HCT116 (cell line): ENCODE measurements around the gene ACADVL. TPM values are rescaled to one million over a fixed set of nuclear protein-coding genes. Genes with fewer than 3 reads are reported as not detected.

Experiments used
- ATAC-seq: fragments of 200-7000 bp; cut with Tn5 transposase; 2 replicates; pipeline ENCODE4 v1.9.1; 2020; ENCODE audit warnings: mild to moderate bottlenecking, moderate library complexity
- BruUV-seq: library from RNA; stranded (reverse); fragments of 400-500 nt; replicated peaks from 2 replicates; lab custom pipeline; 2021; lab: Mats Ljungman, UMichigan
- CTCF ChIA-PET: fragments of 300-600 bp; sonication (Branson Sonifier 250); formaldehyde crosslinking; loops from one replicate; lab custom pipeline; 2021; ENCODE audit warnings: antibody characterized with exemption; lab: Charles Lee
- POLR2A ChIA-PET: fragments of 300-600, 350-600 bp; sonication (Branson Sonifier 250); formaldehyde crosslinking; loops from one replicate; lab custom pipeline; 2021; ENCODE audit warnings: antibody characterized with exemption; lab: Charles Lee
- RAD21 ChIA-PET, 2 experiments: fragments of 300-600 bp; sonication (Branson Sonifier 250); formaldehyde crosslinking; loops; one replicate each; lab custom pipeline; 2023; ENCODE audit warnings: low total read pairs in 2 of 2; ENCODE audit not compliant: uncharacterized antibody in 2 of 2, unreplicated experiment in 2 of 2, low non-redundant PET in 1 of 2; lab: Charles Lee
- DNase-seq: peaks from one replicate; pipeline ENCODE4 v3.0.0-alpha.2; 2010; ENCODE audit warnings: low read depth, low spot score
- H2AFZ ChIP-seq: fragments of 200-600 bp; shearing (Covaris generic), sonication (generic); 2 replicates; pipeline ENCODE4 v1.6.1; 2017; ENCODE audit warnings: low read depth, mixed run types, mixed read lengths, antibody characterized with exemption, low read length; ENCODE audit not compliant: poor library complexity, severe bottlenecking
- H3K27ac ChIP-seq: 2 replicates; pipeline ENCODE4 v1.5.1; 2012; ENCODE audit warnings: low read depth, low read length
- H3K27me3 ChIP-seq: fragments of 200-600 bp; sonication (generic); 2 replicates; pipeline ENCODE4 v1.6.1; 2016; ENCODE audit warnings: mixed run types, low read length, mixed read lengths; ENCODE audit not compliant: insufficient read depth
- H3K36me3 ChIP-seq, 2 experiments: fragments of 200-500 bp in 1 of 2; fragments of 200-600 bp in 1 of 2; sonication (Bioruptor generic) in 1 of 2; sonication (generic) in 1 of 2; 2 replicates each; pipeline versions ENCODE4 v1.5.1 to v1.6.1; 2014 to 2016; ENCODE audit warnings: low read length in 2 of 2, inconsistent platforms in 1 of 2, mixed read lengths in 1 of 2, mixed run types in 1 of 2; ENCODE audit not compliant: insufficient read depth in 2 of 2, control insufficient read depth in 1 of 2
- H3K4me1 ChIP-seq, 2 experiments: fragments of 200-600 bp in 1 of 2; sonication (generic) in 1 of 2; 2 replicates each; pipeline versions ENCODE4 v1.5.1 to v1.6.1; 2012 to 2017; ENCODE audit warnings: low read length in 2 of 2, inconsistent platforms in 1 of 2, mild to moderate bottlenecking in 1 of 2, mixed read lengths in 1 of 2, mixed run types in 1 of 2, moderate library complexity in 1 of 2; ENCODE audit not compliant: insufficient read depth in 2 of 2, control insufficient read depth in 1 of 2
- H3K4me2 ChIP-seq: fragments of 200-600 bp; sonication (generic); 2 replicates; pipeline ENCODE4 v1.6.1; 2017; ENCODE audit warnings: mixed run types, low read length, mixed read lengths
- H3K4me3 ChIP-seq, 2 experiments: fragments of 200-600 bp in 1 of 2; sonication (generic) in 1 of 2; replicated peaks in 1 of 2; 2 replicates each; pipeline ENCODE4 v1.5.1; 2011 to 2016; ENCODE audit warnings: low read length in 2 of 2, control low read depth in 1 of 2, low read depth in 1 of 2, mild to moderate bottlenecking in 1 of 2, mixed read lengths in 1 of 2, mixed run types in 1 of 2
- H3K79me2 ChIP-seq: fragments of 200-600 bp; sonication (generic); 2 replicates; pipeline ENCODE4 v1.6.1; 2017; ENCODE audit warnings: mild to moderate bottlenecking, mixed run types, low read length, moderate library complexity, mixed read lengths; ENCODE audit not compliant: insufficient read depth
- H3K9ac ChIP-seq: fragments of 200-600 bp; sonication (generic); 2 replicates; pipeline ENCODE4 v1.6.1; 2016; ENCODE audit warnings: low read length, mixed read lengths
- H3K9me2 ChIP-seq: fragments of 200-600 bp; sonication (generic), shearing (Covaris generic); 2 replicates; pipeline ENCODE4 v1.6.1; 2017; ENCODE audit warnings: mixed run types, mild to moderate bottlenecking, moderate library complexity; ENCODE audit not compliant: insufficient read depth
- H3K9me3 ChIP-seq, 2 experiments: fragments of 200-500 bp in 1 of 2; fragments of 200-600 bp in 1 of 2; sonication (Bioruptor generic) in 1 of 2; sonication (generic) in 1 of 2; 2 replicates each; pipeline ENCODE4 v1.6.1; 2014 to 2017; ENCODE audit warnings: low read length in 2 of 2, mixed read lengths in 2 of 2, inconsistent platforms in 1 of 2, low read depth in 1 of 2, mild to moderate bottlenecking in 1 of 2, mixed run types in 1 of 2, moderate library complexity in 1 of 2; ENCODE audit not compliant: control insufficient read depth in 1 of 2, insufficient read depth in 1 of 2
- H4K20me1 ChIP-seq: fragments of 200-600 bp; sonication (generic), shearing (Covaris generic); 2 replicates; pipeline ENCODE4 v1.6.1; 2017; ENCODE audit warnings: mixed run types, mild to moderate bottlenecking, moderate library complexity; ENCODE audit not compliant: insufficient read depth
- EGR1 ChIP-seq: IDR thresholded peaks from 2 replicates; pipeline ENCODE4 v1.6.1; 2012; ENCODE audit warnings: low read depth
- EZH2 ChIP-seq: fragments of 200-600 bp; sonication (generic); IDR thresholded peaks from 2 replicates; pipeline ENCODE4 v1.6.1; 2017; ENCODE audit warnings: antibody characterized with exemption, mixed run types
- JUND ChIP-seq: IDR thresholded peaks from 2 replicates; pipeline ENCODE4 v1.6.1; 2012
- RAD21 ChIP-seq: IDR thresholded peaks from 2 replicates; pipeline ENCODE4 v1.6.1; 2012; ENCODE audit warnings: low read depth, mild to moderate bottlenecking
- SIN3A ChIP-seq: IDR thresholded peaks from 2 replicates; pipeline ENCODE4 v1.6.1; 2012; ENCODE audit warnings: low read depth
- SP1 ChIP-seq: IDR thresholded peaks from 2 replicates; pipeline ENCODE4 v1.6.1; 2012; ENCODE audit warnings: low read depth
- SRF ChIP-seq: IDR thresholded peaks from 2 replicates; pipeline ENCODE4 v1.6.1; 2012; ENCODE audit warnings: low read depth
- TCF7L2 ChIP-seq: IDR thresholded peaks from 2 replicates; pipeline ENCODE4 v1.7.0; 2011; ENCODE audit warnings: borderline replicate concordance, inconsistent platforms; ENCODE audit not compliant: insufficient read depth, insufficient read length; ENCODE audit errors: extremely low read depth
- YY1 ChIP-seq: IDR thresholded peaks from 2 replicates; pipeline ENCODE4 v1.6.1; 2011; ENCODE audit warnings: low read length, low read depth, moderate library complexity, mild to moderate bottlenecking; ENCODE audit not compliant: insufficient replicate concordance; ENCODE audit errors: extremely low read depth
- intact Hi-C: fragments of 100-400 bp; cut with micrococcal nuclease; formaldehyde crosslinking; loops from 2 replicates; pipeline ENCODE4 v1.10.0; 2022
- total RNA-seq: library from RNA; stranded (reverse); gene quantifications from one replicate; pipeline ENCODE4 v1.2.1, GENCODE V29; 2021; ENCODE audit not compliant: unreplicated experiment
- TF ChIP-seq, protein P1 (sequence below), 3 experiments: fragments of 200-600 bp in 1 of 3; sonication (generic) in 1 of 3; IDR thresholded peaks in 2 of 3; conservative IDR thresholded peaks in 1 of 3; 2 replicates each; pipeline ENCODE4 v1.5.1; 2012 to 2017; ENCODE audit warnings: low read depth in 2 of 3, low read length in 2 of 3, antibody characterized with exemption in 1 of 3, borderline replicate concordance in 1 of 3, control low read depth in 1 of 3, mild to moderate bottlenecking in 1 of 3, mixed read lengths in 1 of 3, mixed run types in 1 of 3, moderate library complexity in 1 of 3; ENCODE audit not compliant: insufficient read depth in 1 of 3
- TF ChIP-seq, protein P2 (sequence below): IDR thresholded peaks from 2 replicates; pipeline ENCODE4 v1.6.1; 2011; ENCODE audit warnings: mild to moderate bottlenecking, low read length, moderate library complexity; ENCODE audit not compliant: insufficient replicate concordance; ENCODE audit errors: extremely low read depth
- TF ChIP-seq, protein P3 (sequence below): IDR thresholded peaks from 2 replicates; pipeline ENCODE4 v1.6.1; 2012

ACADVL gene
- total RNA-seq, 1 experiment from 2014 or later: 554 TPM

DNA sequence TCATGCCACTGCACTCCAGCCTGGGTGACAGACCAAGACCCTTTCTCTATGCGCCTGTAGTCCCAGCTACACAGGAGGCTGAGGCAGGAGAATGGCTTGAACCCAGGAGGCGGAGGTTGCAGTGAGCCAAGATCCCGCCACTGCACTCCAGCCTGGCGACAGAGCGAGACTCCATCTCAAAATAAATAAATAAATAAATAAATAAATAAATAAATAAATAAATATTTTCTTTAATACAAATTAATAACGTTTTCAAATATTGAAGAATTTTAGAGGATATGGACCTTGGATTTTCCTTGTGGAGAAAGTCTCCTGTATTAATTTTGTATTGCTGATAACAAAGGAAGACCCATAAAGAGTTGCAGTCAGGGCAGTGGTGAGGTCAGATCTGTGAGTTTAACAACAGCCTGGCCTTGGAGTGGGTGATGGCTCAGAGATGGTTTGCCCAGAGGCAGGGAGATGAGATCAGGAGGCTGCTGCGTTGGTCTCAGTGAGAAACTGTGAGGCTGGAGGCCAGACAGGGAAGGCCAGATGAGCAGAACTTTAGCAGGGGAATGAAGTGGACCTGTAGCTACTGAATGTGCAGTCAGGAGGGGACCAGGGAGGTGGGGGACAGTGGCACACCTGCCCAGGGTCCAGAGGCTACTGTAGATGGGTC, 36.2 kb upstream of the ACADVL start:
- H3K27me3 ChIP-seq: no peaks in the 10 kb centered on the region
- H3K9me3 ChIP-seq: no peaks in the 10 kb centered on the region
- no peak overlapping the region for H2AFZ ChIP-seq
- ChIA-PET RAD21 (no interaction called here), CTCF (no interaction called here), POLR2A (no interaction called here)
- H3K9me2 ChIP-seq: no peaks in the 10 kb centered on the region
- intact Hi-C loops: no loop called here
- no peaks in the 10 kb centered on the region for H4K20me1 ChIP-seq
- no peak overlapping the region for H3K4me2 ChIP-seq
- no peak overlapping the region for H3K4me3 ChIP-seq
- TF ChIP-seq RAD21: no peak
- no peak for TF ChIP-seq SP1
- TF ChIP-seq, protein P1, sequence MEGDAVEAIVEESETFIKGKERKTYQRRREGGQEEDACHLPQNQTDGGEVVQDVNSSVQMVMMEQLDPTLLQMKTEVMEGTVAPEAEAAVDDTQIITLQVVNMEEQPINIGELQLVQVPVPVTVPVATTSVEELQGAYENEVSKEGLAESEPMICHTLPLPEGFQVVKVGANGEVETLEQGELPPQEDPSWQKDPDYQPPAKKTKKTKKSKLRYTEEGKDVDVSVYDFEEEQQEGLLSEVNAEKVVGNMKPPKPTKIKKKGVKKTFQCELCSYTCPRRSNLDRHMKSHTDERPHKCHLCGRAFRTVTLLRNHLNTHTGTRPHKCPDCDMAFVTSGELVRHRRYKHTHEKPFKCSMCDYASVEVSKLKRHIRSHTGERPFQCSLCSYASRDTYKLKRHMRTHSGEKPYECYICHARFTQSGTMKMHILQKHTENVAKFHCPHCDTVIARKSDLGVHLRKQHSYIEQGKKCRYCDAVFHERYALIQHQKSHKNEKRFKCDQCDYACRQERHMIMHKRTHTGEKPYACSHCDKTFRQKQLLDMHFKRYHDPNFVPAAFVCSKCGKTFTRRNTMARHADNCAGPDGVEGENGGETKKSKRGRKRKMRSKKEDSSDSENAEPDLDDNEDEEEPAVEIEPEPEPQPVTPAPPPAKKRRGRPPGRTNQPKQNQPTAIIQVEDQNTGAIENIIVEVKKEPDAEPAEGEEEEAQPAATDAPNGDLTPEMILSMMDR (IDR thresholded peaks at IDR 0.05 in 2 of 3, conservative IDR thresholded peaks at IDR 0.05 in 1 of 3; ENCODE audit: borderline replicate concordance in 1 of 3, insufficient read depth in 1 of 3, low read depth in 2 of 3, low read length in 2 of 3): no peak
- no peak for TF ChIP-seq EZH2
- no peak for TF ChIP-seq SIN3A
- no peak for TF ChIP-seq EGR1
- no peak for ATAC-seq
- H3K79me2 ChIP-seq: no peaks in the 10 kb centered on the region
- no peak overlapping the region for H3K27ac ChIP-seq
- no peak overlapping the region for H3K9ac ChIP-seq
- no peak for DNase-seq
- no peaks in the 10 kb centered on the region; a peak in 1 of 4 replicates for H3K4me1 ChIP-seq
- no peaks in the 10 kb centered on the region for H3K36me3 ChIP-seq
- BruUV-seq: no TSS peak

DNA sequence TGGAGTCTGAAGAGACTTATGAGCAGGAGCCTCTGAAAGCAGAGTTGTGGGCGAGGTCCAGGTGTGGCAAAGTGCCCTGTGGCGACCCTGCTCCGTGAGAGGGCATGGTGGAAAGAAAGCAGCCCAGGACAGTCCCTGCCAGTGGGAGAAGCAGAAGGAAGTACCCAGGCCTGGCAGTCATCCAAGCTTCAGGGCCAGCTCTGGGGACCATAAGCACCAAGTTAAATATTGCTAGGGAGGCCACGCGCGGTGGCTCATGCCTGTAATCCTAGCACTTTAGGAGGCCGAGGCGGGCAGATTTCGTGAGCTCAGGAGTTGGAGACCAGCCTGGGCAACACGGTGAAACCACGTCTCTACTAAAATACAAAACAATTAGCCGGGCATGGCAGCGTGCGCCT, 35.6 kb upstream of the ACADVL start:
- H3K9me3 ChIP-seq: no peaks in the 10 kb centered on the region
- no peak overlapping the region for H3K9ac ChIP-seq
- no peaks in the 10 kb centered on the region for H4K20me1 ChIP-seq
- ATAC-seq (no peak), DNase-seq (no peak)
- no peak overlapping the region for H3K27ac ChIP-seq
- H3K4me2 ChIP-seq: no peak overlapping the region
- H3K4me3 ChIP-seq: no peak overlapping the region
- H3K36me3 ChIP-seq: no peaks in the 10 kb centered on the region
- RAD21 ChIA-PET: no interaction called here
- no peaks in the 10 kb centered on the region for H3K27me3 ChIP-seq
- CTCF ChIA-PET: interaction anchor here (1.0 kb wide), 1 partner anchor 132 kb away, joined by 3 read pairs; no protein-coding TSS in a partner anchor
- H3K9me2 ChIP-seq: no peaks in the 10 kb centered on the region
- no peak overlapping the region for H2AFZ ChIP-seq
- no peaks in the 10 kb centered on the region for H3K79me2 ChIP-seq
- no TSS peak for BruUV-seq
- no peaks in the 10 kb centered on the region; a peak in 1 of 4 replicates for H3K4me1 ChIP-seq
- intact Hi-C loops: no loop called here
- no peak for TF ChIP-seq EZH2
- TF ChIP-seq, protein P2, sequence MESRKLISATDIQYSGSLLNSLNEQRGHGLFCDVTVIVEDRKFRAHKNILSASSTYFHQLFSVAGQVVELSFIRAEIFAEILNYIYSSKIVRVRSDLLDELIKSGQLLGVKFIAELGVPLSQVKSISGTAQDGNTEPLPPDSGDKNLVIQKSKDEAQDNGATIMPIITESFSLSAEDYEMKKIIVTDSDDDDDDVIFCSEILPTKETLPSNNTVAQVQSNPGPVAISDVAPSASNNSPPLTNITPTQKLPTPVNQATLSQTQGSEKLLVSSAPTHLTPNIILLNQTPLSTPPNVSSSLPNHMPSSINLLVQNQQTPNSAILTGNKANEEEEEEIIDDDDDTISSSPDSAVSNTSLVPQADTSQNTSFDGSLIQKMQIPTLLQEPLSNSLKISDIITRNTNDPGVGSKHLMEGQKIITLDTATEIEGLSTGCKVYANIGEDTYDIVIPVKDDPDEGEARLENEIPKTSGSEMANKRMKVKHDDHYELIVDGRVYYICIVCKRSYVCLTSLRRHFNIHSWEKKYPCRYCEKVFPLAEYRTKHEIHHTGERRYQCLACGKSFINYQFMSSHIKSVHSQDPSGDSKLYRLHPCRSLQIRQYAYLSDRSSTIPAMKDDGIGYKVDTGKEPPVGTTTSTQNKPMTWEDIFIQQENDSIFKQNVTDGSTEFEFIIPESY: no peak
- no peak for TF ChIP-seq YY1
- no peak for TF ChIP-seq SRF
- TF ChIP-seq JUND: no peak
- no peak for TF ChIP-seq TCF7L2
- TF ChIP-seq SIN3A: no peak
- TF ChIP-seq, protein P3, sequence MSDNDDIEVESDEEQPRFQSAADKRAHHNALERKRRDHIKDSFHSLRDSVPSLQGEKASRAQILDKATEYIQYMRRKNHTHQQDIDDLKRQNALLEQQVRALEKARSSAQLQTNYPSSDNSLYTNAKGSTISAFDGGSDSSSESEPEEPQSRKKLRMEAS: no peak
- POLR2A ChIA-PET: no interaction called here
